Choroid plexus epithelial cell (primary cell): ENCODE data around the gene SLC19A2.
A peak's percentile ranks its signal among the peaks of the same experiment; 100 is the strongest.

Experiments
- DNase-seq: peaks from one replicate; pipeline ENCODE4 v3.0.0-alpha.2; 2010; ENCODE audit warnings: low read depth
- H3K4me3 ChIP-seq: 2 replicates; pipeline ENCODE4 v1.5.1; 2011; ENCODE audit warnings: low read depth, mild to moderate bottlenecking, control low read depth, low read length, moderate library complexity
- CTCF ChIP-seq: conservative IDR thresholded peaks from 2 replicates; pipeline ENCODE4 v1.5.1; 2011; ENCODE audit warnings: low read depth, mild to moderate bottlenecking, control low read depth, inconsistent platforms, low read length, moderate library complexity

The SLC19A2 gene

GRCh38 chr1:169486281-169487051, 722 bp upstream of the SLC19A2 start:
- no peak for TF ChIP-seq CTCF
- peak; percentile 70 for DNase-seq
- H3K4me3 ChIP-seq = peak overlapping the region; percentile 88

- TF ChIP-seq CTCF = no peak
- peak overlapping the region; percentile 88 for H3K4me3 ChIP-seq
- peak; percentile 89 for DNase-seq
These were observed 887 bp downstream of the SLC19A2 start for GRCh38 chr1:169484683-169485430.

- H3K4me3 ChIP-seq = peak overlapping the region; percentile 88
- no peak for DNase-seq
These were observed 1.6 kb downstream of the SLC19A2 start for GRCh38 chr1:169484101-169484500.

GRCh38 chr1:169483500-169483966, 2.2 kb downstream of the SLC19A2 start:
- peak; percentile 94 for DNase-seq
- TF ChIP-seq CTCF = no peak
- peak overlapping the region; percentile 88 for H3K4me3 ChIP-seq

More at GRCh38 chr1:169484101-169484500, 1.6 kb downstream of the SLC19A2 start:
- TF ChIP-seq CTCF = no peak

GRCh38 chr1:169479363-169480066, 6.2 kb downstream of the SLC19A2 start:
- DNase-seq = no peak
- TF ChIP-seq CTCF = no peak
- H3K4me3 ChIP-seq = no peak overlapping the region

- no peak for DNase-seq
- H3K4me3 ChIP-seq = no peak overlapping the region
- TF ChIP-seq CTCF = no peak
These were observed 7.6 kb downstream of the SLC19A2 start for GRCh38 chr1:169478094-169478672.
